HFFc6 (cell line): Measurements from ENCODE around the gene OVCA2. TPM values are rescaled to one million over a fixed set of nuclear protein-coding genes. Genes with fewer than 3 reads are reported as not detected.

Experiments
- DNase-seq: peaks from one replicate; pipeline ENCODE4 v3.0.0-alpha.2; 2018
- H3K27ac Mint-ChIP-seq: 2 replicates; pipeline ENCODE4 v1.8.0; 2020; ENCODE audit warnings: mild to moderate bottlenecking, mixed read lengths
- H3K27me3 Mint-ChIP-seq: 2 replicates; pipeline ENCODE4 v1.8.0; 2021; ENCODE audit warnings: mild to moderate bottlenecking, moderate library complexity, mixed read lengths; ENCODE audit not compliant: insufficient read depth
- H3K36me3 Mint-ChIP-seq: 2 replicates; pipeline ENCODE4 v1.8.0; 2021; ENCODE audit warnings: low read depth, mixed read lengths
- H3K4me1 Mint-ChIP-seq: 2 replicates; pipeline ENCODE4 v1.8.0; 2020; ENCODE audit warnings: low read depth, mixed read lengths
- H3K4me3 Mint-ChIP-seq: 2 replicates; pipeline ENCODE4 v1.8.0; 2020; ENCODE audit warnings: mild to moderate bottlenecking, moderate library complexity, mixed read lengths
- H3K9me3 Mint-ChIP-seq: 2 replicates; pipeline ENCODE4 v1.8.0; 2020; ENCODE audit warnings: mild to moderate bottlenecking, mixed read lengths
- CTCF ChIP-seq: fragments of 200-600 bp; sonication (generic); IDR thresholded peaks from 2 replicates; pipeline ENCODE4 v1.5.0; 2021; ENCODE audit warnings: antibody characterized with exemption, mild to moderate bottlenecking
- total RNA-seq, 6 experiments: library from RNA; stranded (reverse); fragmentation: NEBNext Ultra II Directional; extraction: Animal tissue kit (Norgen Biotek cat#: 25700); gene quantifications; 2 replicates in 1 of 6; 3 replicates in 5 of 6; pipeline ENCODE4 v1.2.3, GENCODE V29; 2021

OVCA2 gene
- total RNA-seq, 6 experiments from 2014 or later = 39.5 to 44.3 (median 41.7) TPM

GRCh38 chr17:2084036-2084765, 42.4 kb downstream of the OVCA2 start:
- Mint-ChIP-seq H3K27ac (peak overlapping the region; percentile 94), H3K9me3 (no peaks in the 10 kb centered on the region), H3K27me3 (peaks cover 1% of the 10 kb centered on the region; the same call in 1 of the 2 replicates), H3K4me1 (peaks cover 84% of the 10 kb centered on the region), H3K4me3 (peak overlapping the region; percentile 50), H3K36me3 (peaks cover 23% of the 10 kb centered on the region)
- no peak for TF ChIP-seq CTCF
- DNase-seq = peak; percentile 70

GRCh38 chr17:2084766-2085647, 43.2 kb downstream of the OVCA2 start:
- Mint-ChIP-seq H3K27ac (peak overlapping the region; percentile 94), H3K27me3 (peaks cover 3% of the 10 kb centered on the region), H3K4me1 (peaks cover 92% of the 10 kb centered on the region), H3K36me3 (peaks cover 15% of the 10 kb centered on the region), H3K9me3 (no peaks in the 10 kb centered on the region), H3K4me3 (peak overlapping the region; percentile 50)
- DNase-seq = peak; percentile 79
- no peak for TF ChIP-seq CTCF

- H3K36me3 Mint-ChIP-seq = peaks cover 11% of the 10 kb centered on the region
- TF ChIP-seq CTCF = no peak
- H3K27ac Mint-ChIP-seq = peak overlapping the region; percentile 94
- no peak for DNase-seq
- peak overlapping the region; percentile 6 for H3K4me3 Mint-ChIP-seq
- H3K4me1 Mint-ChIP-seq = peaks cover 98% of the 10 kb centered on the region
- H3K9me3 Mint-ChIP-seq = no peaks in the 10 kb centered on the region
- H3K27me3 Mint-ChIP-seq = peaks cover 5% of the 10 kb centered on the region
These were observed 43.8 kb downstream of the OVCA2 start for GRCh38 chr17:2085648-2085949.

GRCh38 chr17:2086306-2086705, 44.5 kb downstream of the OVCA2 start:
- Mint-ChIP-seq H3K9me3 (no peaks in the 10 kb centered on the region), H3K4me1 (peaks cover 99% of the 10 kb centered on the region), H3K27ac (peak overlapping the region; percentile 94; the same call in 1 of the 2 replicates), H3K27me3 (peaks cover 5% of the 10 kb centered on the region), H3K36me3 (peaks cover 8% of the 10 kb centered on the region), H3K4me3 (no peak overlapping the region)
- TF ChIP-seq CTCF = no peak
- no peak for DNase-seq

- TF ChIP-seq CTCF = no peak
- H3K36me3 Mint-ChIP-seq = peaks cover 12% of the 10 kb centered on the region
- peak overlapping the region; percentile 62 for H3K27ac Mint-ChIP-seq
- no peak for DNase-seq
- peaks cover 97% of the 10 kb centered on the region for H3K4me1 Mint-ChIP-seq
- no peaks in the 10 kb centered on the region for H3K9me3 Mint-ChIP-seq
- peaks cover 5% of the 10 kb centered on the region for H3K27me3 Mint-ChIP-seq
- no peak overlapping the region for H3K4me3 Mint-ChIP-seq
These were observed 45.9 kb downstream of the OVCA2 start for GRCh38 chr17:2087597-2088211.
